K562 (cell line): Measurements from ENCODE around the gene RAB31. TPM values are rescaled to one million over a fixed set of nuclear protein-coding genes. Genes with fewer than 3 reads are reported as not detected.

Experiments used
- E2F3 ChIP-seq: fragments of 250-450 bp; sonication (Bioruptor Pico); IDR thresholded peaks from 2 replicates; pipeline ENCODE4 v1.4.0; 2020; ENCODE audit warnings: mild to moderate bottlenecking
- FOXK1 ChIP-seq: sonication (generic); formaldehyde crosslinking; IDR thresholded peaks from 2 replicates; pipeline ENCODE4 v1.8.0; 2022; ENCODE audit warnings: missing genetic modification reagents, mild to moderate bottlenecking, borderline replicate concordance
- GTF2A2 ChIP-seq: IDR thresholded peaks from 2 replicates; pipeline ENCODE4 v1.6.1; 2016; ENCODE audit warnings: mild to moderate bottlenecking, missing genetic modification characterization, missing compliant biosample characterization
- HIVEP1 ChIP-seq: fragments of 250-450 bp; sonication (Bioruptor Pico); IDR thresholded peaks from 2 replicates; pipeline ENCODE4 v1.4.0; 2020; ENCODE audit warnings: mild to moderate bottlenecking
- MGA ChIP-seq: fragments of 450-650 bp; IDR thresholded peaks from 2 replicates; pipeline ENCODE4 v1.6.1; 2016; ENCODE audit warnings: mild to moderate bottlenecking, moderate library complexity
- MTA2 ChIP-seq: fragments of 450-650 bp; IDR thresholded peaks from 2 replicates; pipeline ENCODE4 v1.6.1; 2016; ENCODE audit warnings: low read depth
- NFIC ChIP-seq: fragments of 450-650 bp; IDR thresholded peaks from 2 replicates; pipeline ENCODE4 v1.6.1; 2017; ENCODE audit warnings: mild to moderate bottlenecking, inconsistent platforms
- NFRKB ChIP-seq: fragments of 450-650 bp; IDR thresholded peaks from 2 replicates; pipeline ENCODE4 v1.6.1; 2016; ENCODE audit warnings: low read depth
- NUFIP1 ChIP-seq: fragments of 450-650 bp; IDR thresholded peaks from 2 replicates; pipeline ENCODE4 v1.6.1; 2018; ENCODE audit not compliant: partially characterized antibody
- PCBP1 ChIP-seq: fragments of 200-400 bp; formaldehyde crosslinking; IDR thresholded peaks from 2 replicates; pipeline ENCODE4 v1.6.1; 2018; ENCODE audit warnings: mild to moderate bottlenecking, low read depth, low read length; ENCODE audit not compliant: poor library complexity, severe bottlenecking
- POLR2A ChIP-seq: fragments of 450-650 bp; conservative IDR thresholded peaks from 2 replicates; pipeline ENCODE4 v1.6.1; 2016
- TARDBP ChIP-seq: fragments of 450-650 bp; IDR thresholded peaks from 2 replicates; pipeline ENCODE4 v1.6.1; 2016
- TRIM24 ChIP-seq, 2 experiments: fragments of 450-650 bp; IDR thresholded peaks; 2 replicates each; pipeline ENCODE4 v1.6.1; 2016
- ZBTB33 ChIP-seq: sonication (generic); formaldehyde crosslinking; IDR thresholded peaks from 2 replicates; pipeline ENCODE4 v1.8.1; 2023; ENCODE audit warnings: mild to moderate bottlenecking, missing genetic modification reagents
- polyA plus RNA-seq, 8 experiments: library from polyadenylated mRNA; depleted of rRNA in 4 of 8; stranded (reverse) in 5 of 8; unstranded in 3 of 8; fragments of >200 nt; fragmentation: Nextera tagmentation in 2 of 8; fragmentation: Illumina TruSeq in 1 of 8; extraction: Ambion mirVana in 2 of 8; extraction: Trizol in 1 of 8; gene quantifications; 2 replicates each; pipeline versions ENCODE4 v1.2.1 to v1.2.3, GENCODE V29; 2011 to 2014; ENCODE audit warnings: inconsistent platforms in 1 of 8, missing spikeins in 1 of 8
- total RNA-seq, 7 experiments: library from RNA; depleted of rRNA in 6 of 7; stranded (reverse); fragments of >200 nt in 6 of 7; fragmentation: Illumina TruSeq in 2 of 7; extraction: Trizol in 2 of 7; gene quantifications; 2 replicates each; pipeline versions ENCODE4 v1.2.1 to v1.2.3, GENCODE V29; 2011 to 2021; ENCODE audit warnings: low replicate concordance in 1 of 7
- TF ChIP-seq, protein P1 (sequence below): sonication (generic); formaldehyde crosslinking; IDR thresholded peaks from 2 replicates; pipeline ENCODE4 v1.8.0; 2022; ENCODE audit warnings: missing genetic modification reagents, mild to moderate bottlenecking, moderate library complexity, borderline replicate concordance

RAB31 gene
- total and polyA plus RNA-seq, 9 of the 15 experiments (the other 6 are each of a cell fraction or from before 2014, with no cell fraction given): 20.7 to 70.4 (median 41.3) TPM

GRCh38 chr18:9707381-9708056 lies 582 bp upstream of the RAB31 start (continued):
- TF ChIP-seq MGA: peak; percentile 35
- TF ChIP-seq POLR2A: peak; percentile 43; the same call in 1 of the 2 replicates
- TF ChIP-seq FOXK1 (CRISPR knock-in tag): peak; percentile 53; the same call in 1 of the 2 replicates
- peak; percentile 45; the same call in 1 of the 2 replicates for TF ChIP-seq NFRKB
- TF ChIP-seq MTA2: no peak
- no peak for TF ChIP-seq TARDBP
- TF ChIP-seq PCBP1: peak; percentile 71
- peak in 1 of 2 experiments; percentile 32; a peak in 1 of 4 replicates for TF ChIP-seq TRIM24 (IDR thresholded peaks at IDR 0.05)
- no peak for TF ChIP-seq E2F3 (CRISPR knock-in tag)
- TF ChIP-seq HIVEP1: no peak
- peak; percentile 48; the same call in 1 of the 2 replicates for TF ChIP-seq ZBTB33 (CRISPR knock-in tag)
- peak; percentile 34; the same call in 1 of the 2 replicates for TF ChIP-seq GTF2A2
- TF ChIP-seq NUFIP1: no peak
- TF ChIP-seq, protein P1, sequence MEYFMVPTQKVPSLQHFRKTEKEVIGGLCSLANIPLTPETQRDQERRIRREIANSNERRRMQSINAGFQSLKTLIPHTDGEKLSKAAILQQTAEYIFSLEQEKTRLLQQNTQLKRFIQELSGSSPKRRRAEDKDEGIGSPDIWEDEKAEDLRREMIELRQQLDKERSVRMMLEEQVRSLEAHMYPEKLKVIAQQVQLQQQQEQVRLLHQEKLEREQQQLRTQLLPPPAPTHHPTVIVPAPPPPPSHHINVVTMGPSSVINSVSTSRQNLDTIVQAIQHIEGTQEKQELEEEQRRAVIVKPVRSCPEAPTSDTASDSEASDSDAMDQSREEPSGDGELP (CRISPR knock-in tag): peak; percentile 40; the same call in 1 of the 2 replicates
- TF ChIP-seq NFIC: peak; percentile 17; the same call in 1 of the 2 replicates
